K562 (cell line): Measurements from ENCODE around the gene SLC44A1. TPM values are rescaled to one million over a fixed set of nuclear protein-coding genes. Genes with fewer than 3 reads are reported as not detected.

Experiments
- ATAC-seq: fragments of 200-7000 bp; cut with Tn5 transposase; 3 replicates; pipeline ENCODE4 v1.9.1; 2020; ENCODE audit warnings: moderate library complexity
- BruUV-seq: library from RNA; stranded (reverse); fragments of 400-500 nt; replicated peaks from 2 replicates; lab custom pipeline; 2021; lab: Mats Ljungman, UMichigan
- CTCF ChIA-PET: fragments of 300-600 bp; formaldehyde crosslinking; extraction: SDS; loops from one replicate; lab custom pipeline; 2021; ENCODE audit warnings: low intra/inter-chr PET ratio; lab: Yijun Ruan, JAX
- POLR2A ChIA-PET: fragments of 300-600, 350-650 bp; sonication (Branson Sonifier 250); formaldehyde crosslinking; extraction: SDS; loops from one replicate; lab custom pipeline; 2021; ENCODE audit warnings: antibody characterized with exemption, inconsistent platforms; lab: Yijun Ruan, JAX
- DNase-seq, 4 experiments: peaks; one replicate each; pipeline versions ENCODE4 v3.0.0 to v3.0.0-alpha.2; 2011 to 2018; ENCODE audit warnings: low spot score in 3 of 4, mixed read lengths in 3 of 4; ENCODE audit errors: extremely low read depth in 1 of 4
- FAIRE-seq: peaks from 2 replicates; lab custom pipeline; 2011; peaks lifted over from hg19 to GRCh38; lab: Jason Lieb, UNC
- H2AFZ ChIP-seq: 2 replicates; pipeline ENCODE4 v1.6.0; 2011; ENCODE audit warnings: low read depth, low read length, control low read depth, inconsistent platforms
- H3K27ac ChIP-seq: fragments of 200-600 bp; 3 replicates; pipeline ENCODE4 v1.8.0; 2011; ENCODE audit warnings: low read depth, mild to moderate bottlenecking, control low read depth, inconsistent platforms, low read length, moderate library complexity, mixed read lengths; ENCODE audit errors: extremely low read depth
- H3K27me3 ChIP-seq, 2 experiments: fragments of 300-600 bp in 1 of 2; 2 replicates in 1 of 2; 3 replicates in 1 of 2; pipeline versions ENCODE4 v1.6.0 to v1.8.0; 2011; ENCODE audit warnings: inconsistent platforms in 2 of 2, low read length in 2 of 2, mild to moderate bottlenecking in 1 of 2, mixed read lengths in 1 of 2, moderate library complexity in 1 of 2; ENCODE audit not compliant: control insufficient read depth in 2 of 2, insufficient read depth in 2 of 2
- H3K36me3 ChIP-seq: fragments of 300-600 bp; 3 replicates; pipeline ENCODE4 v1.8.0; 2011; ENCODE audit warnings: mild to moderate bottlenecking, low read length, inconsistent platforms; ENCODE audit not compliant: control insufficient read depth, insufficient read depth
- H3K4me1 ChIP-seq, 2 experiments: fragments of 200-600 bp in 1 of 2; replicated peaks in 1 of 2; 2 replicates in 1 of 2; 3 replicates in 1 of 2; pipeline versions ENCODE4 v1.5.1 to v1.8.0; 2011; ENCODE audit warnings: inconsistent platforms in 2 of 2, low read length in 2 of 2, mild to moderate bottlenecking in 1 of 2, mixed read lengths in 1 of 2, moderate library complexity in 1 of 2; ENCODE audit not compliant: control insufficient read depth in 2 of 2, insufficient read depth in 2 of 2
- H3K4me2 ChIP-seq: 2 replicates; pipeline ENCODE4 v1.6.1; 2011; ENCODE audit warnings: low read length, control low read depth, inconsistent platforms, mixed read lengths; ENCODE audit not compliant: insufficient read depth
- H3K4me3 ChIP-seq: fragments of 200-600 bp; sonication (generic), shearing (Covaris generic); 2 replicates; pipeline ENCODE4 v1.5.1; 2016; ENCODE audit warnings: control low read depth, inconsistent platforms
- H3K79me2 ChIP-seq: fragments of 200-600 bp; 3 replicates; pipeline ENCODE4 v1.8.0; 2011; ENCODE audit warnings: low read length, inconsistent platforms; ENCODE audit not compliant: control insufficient read depth, insufficient read depth
- H3K9ac ChIP-seq, 2 experiments: 2 replicates each; pipeline versions ENCODE4 v1.6.0 to v1.6.1; 2011; ENCODE audit warnings: low read depth in 2 of 2, low read length in 2 of 2, control low read depth in 1 of 2, inconsistent platforms in 1 of 2, mild to moderate bottlenecking in 1 of 2, mixed read lengths in 1 of 2; ENCODE audit not compliant: insufficient read depth in 1 of 2
- H3K9me1 ChIP-seq: one replicate; pipeline ENCODE4 v1.6.0; 2011; ENCODE audit warnings: inconsistent platforms, mild to moderate bottlenecking, low read length, moderate library complexity; ENCODE audit not compliant: control insufficient read depth, insufficient read depth
- H3K9me3 ChIP-seq: replicated peaks from 2 replicates; pipeline ENCODE4 v1.5.1; 2011; ENCODE audit warnings: low read depth, low read length, inconsistent platforms; ENCODE audit not compliant: control insufficient read depth, insufficient read depth
- H4K20me1 ChIP-seq: replicated peaks from 2 replicates; pipeline ENCODE4 v1.6.1; 2011; ENCODE audit warnings: low read length, inconsistent platforms, mixed read lengths; ENCODE audit not compliant: control insufficient read depth, insufficient read depth
- CBX8 ChIP-seq: fragments of 200-600 bp; sonication (generic); IDR thresholded peaks from 2 replicates; pipeline ENCODE4 v1.6.1; 2012; ENCODE audit warnings: borderline replicate concordance, mixed run types, low read depth, mild to moderate bottlenecking, moderate library complexity, mixed read lengths, low read length, control low read depth, inconsistent platforms; ENCODE audit not compliant: poor library complexity, severe bottlenecking; ENCODE audit errors: extremely low read depth
- ELF2 ChIP-seq: fragments of 250-450 bp; sonication (Bioruptor Pico); IDR thresholded peaks from 2 replicates; pipeline ENCODE4 v1.5.0; 2021; ENCODE audit warnings: mild to moderate bottlenecking
- HNRNPK ChIP-seq: fragments of 200-400 bp; formaldehyde crosslinking; IDR thresholded peaks from one replicate; pipeline ENCODE4 v1.6.1; 2018; ENCODE audit warnings: mild to moderate bottlenecking, low read depth, low read length; ENCODE audit not compliant: poor library complexity, severe bottlenecking
- KLF16 ChIP-seq: IDR thresholded peaks from 2 replicates; pipeline ENCODE4 v1.6.1; 2016; ENCODE audit warnings: antibody characterized with exemption
- SAP30 ChIP-seq: fragments of 200-600 bp; sonication (generic); IDR thresholded peaks from 2 replicates; pipeline ENCODE4 v1.6.1; 2012; ENCODE audit warnings: borderline replicate concordance, low read depth, mild to moderate bottlenecking, moderate library complexity, low read length, control low read depth, inconsistent platforms; ENCODE audit not compliant: insufficient read depth, poor library complexity, severe bottlenecking
- SMAD1 ChIP-seq: fragments of 150-350 bp; IDR thresholded peaks from 2 replicates; pipeline ENCODE4 v1.6.1; 2014; ENCODE audit warnings: low read length, low read depth; ENCODE audit not compliant: partially characterized antibody
- SMC3 ChIP-seq: conservative IDR thresholded peaks from 2 replicates; pipeline ENCODE4 v1.6.1; 2011; ENCODE audit warnings: low read depth, low read length, improper control_type of control experiment; ENCODE audit not compliant: insufficient read depth
- SNRNP70 ChIP-seq: fragments of 200-400 bp; formaldehyde crosslinking; optimal IDR thresholded peaks from 2 replicates; pipeline ENCODE3; 2017; ENCODE audit warnings: low read depth, low read length
- SRSF3 ChIP-seq: fragments of 200-400 bp; formaldehyde crosslinking; IDR thresholded peaks from 2 replicates; pipeline ENCODE4 v1.6.1; 2016; ENCODE audit warnings: mild to moderate bottlenecking, low read length, moderate library complexity; ENCODE audit not compliant: insufficient read depth
- WGBS: fragments of 100-300 bp; shearing (Covaris generic); methylation state at CpG from one replicate; pipeline ENCODE4 v1.1.6; 2016; ENCODE audit warnings: low coverage, mixed read lengths; ENCODE audit not compliant: insufficient coverage; ENCODE audit errors: missing lambda C conversion rate; 5-methylcytosine and 5-hydroxymethylcytosine counted together
- in situ Hi-C: fragments of 300-500 bp; cut with MboI; formaldehyde crosslinking; loops from 4 replicates; pipeline ENCODE4 v1.15.0; 2018; ENCODE audit warnings: inconsistent platforms, mixed read lengths
- intact Hi-C: fragments of 100-400 bp; cut with micrococcal nuclease; formaldehyde crosslinking; loops from 2 replicates; pipeline ENCODE4 v1.14.2; 2022
- polyA plus RNA-seq, 8 experiments: library from polyadenylated mRNA; depleted of rRNA in 4 of 8; stranded (reverse) in 5 of 8; unstranded in 3 of 8; fragments of >200 nt; fragmentation: Nextera tagmentation in 2 of 8; fragmentation: Illumina TruSeq in 1 of 8; extraction: Ambion mirVana in 2 of 8; extraction: Trizol in 1 of 8; gene quantifications; 2 replicates each; pipeline versions ENCODE4 v1.2.1 to v1.2.3, GENCODE V29; 2011 to 2014; ENCODE audit warnings: inconsistent platforms in 1 of 8, missing spikeins in 1 of 8
- total RNA-seq, 7 experiments: library from RNA; depleted of rRNA in 6 of 7; stranded (reverse); fragments of >200 nt in 6 of 7; fragmentation: Illumina TruSeq in 2 of 7; extraction: Trizol in 2 of 7; gene quantifications; 2 replicates each; pipeline versions ENCODE4 v1.2.1 to v1.2.3, GENCODE V29; 2011 to 2021; ENCODE audit warnings: low replicate concordance in 1 of 7
- TF ChIP-seq, protein P1 (sequence below), 3 experiments: IDR thresholded peaks in 2 of 3; conservative IDR thresholded peaks in 1 of 3; 2 replicates each; pipeline ENCODE4 v1.5.1; 2011 to 2012; ENCODE audit warnings: low read length in 3 of 3, mild to moderate bottlenecking in 3 of 3, control low read depth in 2 of 3, improper control_type of control experiment in 1 of 3, inconsistent platforms in 1 of 3, low read depth in 1 of 3, mixed read lengths in 1 of 3, moderate library complexity in 1 of 3; ENCODE audit not compliant: insufficient read depth in 2 of 3
- TF ChIP-seq, protein P2 (sequence below): sonication (generic); formaldehyde crosslinking; IDR thresholded peaks from 2 replicates; pipeline ENCODE4 v1.5.0; 2020; ENCODE audit warnings: missing genetic modification reagents
- TF ChIP-seq, protein P3 (sequence below): sonication (generic); formaldehyde crosslinking; IDR thresholded peaks from 2 replicates; pipeline ENCODE4 v1.8.0; 2022; ENCODE audit warnings: mild to moderate bottlenecking, missing genetic modification reagents

The SLC44A1 gene
- total and polyA plus RNA-seq, 9 of the 15 experiments (the other 6 are each of a cell fraction or from before 2014, with no cell fraction given) = 0.11 to 0.59 (median 0.30) TPM

DNA sequence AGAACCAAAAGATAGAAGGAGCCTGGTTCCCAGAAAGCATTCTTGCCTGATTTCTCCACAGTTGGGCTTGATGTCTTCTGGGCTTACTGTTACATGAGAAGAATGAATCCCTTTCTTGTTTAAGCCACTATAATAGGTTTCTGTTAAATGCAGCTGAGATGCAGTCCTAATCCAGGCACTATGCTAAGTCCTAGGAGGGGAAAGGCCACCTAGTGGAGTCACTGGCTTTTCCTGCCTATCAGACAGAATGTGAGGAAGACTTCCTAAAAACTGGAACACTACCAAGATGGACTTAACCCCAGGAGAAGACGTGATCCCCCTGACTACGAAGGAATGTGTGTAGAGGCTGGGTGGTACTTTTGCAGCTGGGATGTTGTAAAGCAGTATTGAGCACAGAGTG, 169.1 kb downstream of the SLC44A1 start (continued):
- TF ChIP-seq SRSF3 = no peak

DNA sequence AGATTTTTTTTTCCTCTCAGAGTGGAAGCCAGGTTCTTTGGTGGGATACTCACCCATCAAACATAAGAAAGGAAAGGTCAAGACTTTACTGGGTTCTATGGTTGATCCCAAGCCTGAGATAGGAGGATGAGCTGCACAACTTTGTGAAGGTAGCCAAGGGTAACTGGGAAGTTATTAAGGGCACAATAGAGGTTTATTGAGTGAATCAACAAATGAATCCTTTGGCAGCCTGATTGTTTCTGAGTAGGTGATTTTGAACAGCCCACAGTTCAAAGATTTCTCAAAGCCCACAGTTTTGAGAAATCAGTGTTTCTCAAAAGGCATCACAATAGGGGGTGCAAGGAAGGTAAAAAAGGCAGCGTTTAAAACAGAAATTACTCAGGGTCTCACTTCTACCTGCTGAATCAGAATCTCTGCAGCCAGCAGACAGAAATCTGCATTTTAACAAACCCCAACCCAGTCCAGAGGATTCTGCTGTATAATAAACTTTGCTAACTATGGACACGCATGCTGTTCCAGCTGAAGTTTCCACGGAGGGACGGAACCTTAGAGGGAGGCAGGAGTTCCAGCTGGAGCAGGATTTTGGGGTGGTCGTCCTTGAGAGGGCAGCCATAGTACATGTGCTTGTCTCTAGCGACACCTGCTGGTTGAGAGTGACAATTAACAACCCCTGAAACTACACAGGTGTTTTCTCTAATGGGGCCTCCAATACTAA, 170.7 kb downstream of the SLC44A1 start:
- H3K9me3 ChIP-seq = no peaks in the 10 kb centered on the region
- no TSS peak for BruUV-seq
- H3K4me3 ChIP-seq = no peak overlapping the region
- H3K4me2 ChIP-seq = no peak overlapping the region
- no peak overlapping the region for H2AFZ ChIP-seq
- POLR2A ChIA-PET = interaction anchor here (0.5 kb wide), 1 partner anchor 1727 kb away, joined by 3 read pairs; no protein-coding TSS in a partner anchor
- H3K9ac ChIP-seq = no peak overlapping the region
- 1% methylated on average over 6 of the region's 6 CpGs for WGBS
- DNase-seq = peak; percentile 61 to 74 (median 73)
- peaks cover 0 to 4% of the 10 kb centered on the region in 2 experiments; a peak in 1 of 5 replicates for H3K27me3 ChIP-seq
- no peaks in the 10 kb centered on the region for H3K79me2 ChIP-seq
- peak; percentile 89 for FAIRE-seq
- peak; percentile 91 for ATAC-seq
- no peaks in the 10 kb centered on the region for H3K9me1 ChIP-seq
- CTCF ChIA-PET = interaction anchor here (0.6 to 1.8 kb wide), 7 partner anchors 12 to 732 kb away, joined by 3 to 11 read pairs (median 3); no protein-coding TSS in a partner anchor
- no peak overlapping the region for H3K27ac ChIP-seq
- in situ Hi-C loops = loop anchor here (10.0 kb wide), 1 partner anchor 550 kb away; no protein-coding TSS in a partner anchor
- H3K4me1 ChIP-seq = no peaks in the 10 kb centered on the region
- no peaks in the 10 kb centered on the region for H4K20me1 ChIP-seq
- H3K36me3 ChIP-seq = no peaks in the 10 kb centered on the region
- intact Hi-C loops = loop anchor here (1.0 to 5.0 kb wide), 6 partner anchors 164 to 628 kb away; no protein-coding TSS in a partner anchor
- TF ChIP-seq, protein P1, sequence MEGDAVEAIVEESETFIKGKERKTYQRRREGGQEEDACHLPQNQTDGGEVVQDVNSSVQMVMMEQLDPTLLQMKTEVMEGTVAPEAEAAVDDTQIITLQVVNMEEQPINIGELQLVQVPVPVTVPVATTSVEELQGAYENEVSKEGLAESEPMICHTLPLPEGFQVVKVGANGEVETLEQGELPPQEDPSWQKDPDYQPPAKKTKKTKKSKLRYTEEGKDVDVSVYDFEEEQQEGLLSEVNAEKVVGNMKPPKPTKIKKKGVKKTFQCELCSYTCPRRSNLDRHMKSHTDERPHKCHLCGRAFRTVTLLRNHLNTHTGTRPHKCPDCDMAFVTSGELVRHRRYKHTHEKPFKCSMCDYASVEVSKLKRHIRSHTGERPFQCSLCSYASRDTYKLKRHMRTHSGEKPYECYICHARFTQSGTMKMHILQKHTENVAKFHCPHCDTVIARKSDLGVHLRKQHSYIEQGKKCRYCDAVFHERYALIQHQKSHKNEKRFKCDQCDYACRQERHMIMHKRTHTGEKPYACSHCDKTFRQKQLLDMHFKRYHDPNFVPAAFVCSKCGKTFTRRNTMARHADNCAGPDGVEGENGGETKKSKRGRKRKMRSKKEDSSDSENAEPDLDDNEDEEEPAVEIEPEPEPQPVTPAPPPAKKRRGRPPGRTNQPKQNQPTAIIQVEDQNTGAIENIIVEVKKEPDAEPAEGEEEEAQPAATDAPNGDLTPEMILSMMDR (IDR thresholded peaks at IDR 0.05 in 2 of 3, conservative IDR thresholded peaks at IDR 0.05 in 1 of 3; ENCODE audit: insufficient read depth in 2 of 3, low read depth in 1 of 3, low read length in 3 of 3) = peak; percentile 71 to 87 (median 84)
- TF ChIP-seq CBX8 = no peak
- TF ChIP-seq HNRNPK = no peak
- TF ChIP-seq SMAD1 = no peak
- no peak for TF ChIP-seq SNRNP70
- TF ChIP-seq, protein P2, sequence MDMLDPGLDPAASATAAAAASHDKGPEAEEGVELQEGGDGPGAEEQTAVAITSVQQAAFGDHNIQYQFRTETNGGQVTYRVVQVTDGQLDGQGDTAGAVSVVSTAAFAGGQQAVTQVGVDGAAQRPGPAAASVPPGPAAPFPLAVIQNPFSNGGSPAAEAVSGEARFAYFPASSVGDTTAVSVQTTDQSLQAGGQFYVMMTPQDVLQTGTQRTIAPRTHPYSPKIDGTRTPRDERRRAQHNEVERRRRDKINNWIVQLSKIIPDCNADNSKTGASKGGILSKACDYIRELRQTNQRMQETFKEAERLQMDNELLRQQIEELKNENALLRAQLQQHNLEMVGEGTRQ (CRISPR knock-in tag) = no peak
- no peak for TF ChIP-seq ELF2 (CRISPR knock-in tag)
- TF ChIP-seq SMC3 = peak; percentile 90
- TF ChIP-seq, protein P3, sequence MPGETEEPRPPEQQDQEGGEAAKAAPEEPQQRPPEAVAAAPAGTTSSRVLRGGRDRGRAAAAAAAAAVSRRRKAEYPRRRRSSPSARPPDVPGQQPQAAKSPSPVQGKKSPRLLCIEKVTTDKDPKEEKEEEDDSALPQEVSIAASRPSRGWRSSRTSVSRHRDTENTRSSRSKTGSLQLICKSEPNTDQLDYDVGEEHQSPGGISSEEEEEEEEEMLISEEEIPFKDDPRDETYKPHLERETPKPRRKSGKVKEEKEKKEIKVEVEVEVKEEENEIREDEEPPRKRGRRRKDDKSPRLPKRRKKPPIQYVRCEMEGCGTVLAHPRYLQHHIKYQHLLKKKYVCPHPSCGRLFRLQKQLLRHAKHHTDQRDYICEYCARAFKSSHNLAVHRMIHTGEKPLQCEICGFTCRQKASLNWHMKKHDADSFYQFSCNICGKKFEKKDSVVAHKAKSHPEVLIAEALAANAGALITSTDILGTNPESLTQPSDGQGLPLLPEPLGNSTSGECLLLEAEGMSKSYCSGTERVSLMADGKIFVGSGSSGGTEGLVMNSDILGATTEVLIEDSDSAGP (CRISPR knock-in tag) = no peak
- peak; percentile 49; the same call in 1 of the 2 replicates for TF ChIP-seq KLF16
- TF ChIP-seq SAP30 = no peak
